K562 (cell line): ENCODE measurements around the gene SLC22A23. TPM values are rescaled to one million over a fixed set of nuclear protein-coding genes. Genes with fewer than 3 reads are reported as not detected.
A peak's percentile ranks its signal among the peaks of the same experiment; 100 is the strongest.

Experiments
- ATAC-seq: fragments of 200-7000 bp; cut with Tn5 transposase; 3 replicates; pipeline ENCODE4 v1.9.1; 2020; ENCODE audit warnings: moderate library complexity
- BruUV-seq: library from RNA; stranded (reverse); fragments of 400-500 nt; replicated peaks from 2 replicates; lab custom pipeline; 2021; lab: Mats Ljungman, UMichigan
- CTCF ChIA-PET: fragments of 300-600 bp; formaldehyde crosslinking; extraction: SDS; loops from one replicate; lab custom pipeline; 2021; ENCODE audit warnings: low intra/inter-chr PET ratio; lab: Yijun Ruan, JAX
- POLR2A ChIA-PET: fragments of 300-600, 350-650 bp; sonication (Branson Sonifier 250); formaldehyde crosslinking; extraction: SDS; loops from one replicate; lab custom pipeline; 2021; ENCODE audit warnings: antibody characterized with exemption, inconsistent platforms; lab: Yijun Ruan, JAX
- DNase-seq, 4 experiments: peaks; one replicate each; pipeline versions ENCODE4 v3.0.0 to v3.0.0-alpha.2; 2011 to 2018; ENCODE audit warnings: low spot score in 3 of 4, mixed read lengths in 3 of 4; ENCODE audit errors: extremely low read depth in 1 of 4
- FAIRE-seq: peaks from 2 replicates; lab custom pipeline; 2011; peaks lifted over from hg19 to GRCh38; lab: Jason Lieb, UNC
- H2AFZ ChIP-seq: 2 replicates; pipeline ENCODE4 v1.6.0; 2011; ENCODE audit warnings: low read depth, low read length, control low read depth, inconsistent platforms
- H3K27ac ChIP-seq: fragments of 200-600 bp; 3 replicates; pipeline ENCODE4 v1.8.0; 2011; ENCODE audit warnings: low read depth, mild to moderate bottlenecking, control low read depth, inconsistent platforms, low read length, moderate library complexity, mixed read lengths; ENCODE audit errors: extremely low read depth
- H3K27me3 ChIP-seq, 2 experiments: fragments of 300-600 bp in 1 of 2; 2 replicates in 1 of 2; 3 replicates in 1 of 2; pipeline versions ENCODE4 v1.6.0 to v1.8.0; 2011; ENCODE audit warnings: inconsistent platforms in 2 of 2, low read length in 2 of 2, mild to moderate bottlenecking in 1 of 2, mixed read lengths in 1 of 2, moderate library complexity in 1 of 2; ENCODE audit not compliant: control insufficient read depth in 2 of 2, insufficient read depth in 2 of 2
- H3K36me3 ChIP-seq: fragments of 300-600 bp; 3 replicates; pipeline ENCODE4 v1.8.0; 2011; ENCODE audit warnings: mild to moderate bottlenecking, low read length, inconsistent platforms; ENCODE audit not compliant: control insufficient read depth, insufficient read depth
- H3K4me1 ChIP-seq, 2 experiments: fragments of 200-600 bp in 1 of 2; replicated peaks in 1 of 2; 2 replicates in 1 of 2; 3 replicates in 1 of 2; pipeline versions ENCODE4 v1.5.1 to v1.8.0; 2011; ENCODE audit warnings: inconsistent platforms in 2 of 2, low read length in 2 of 2, mild to moderate bottlenecking in 1 of 2, mixed read lengths in 1 of 2, moderate library complexity in 1 of 2; ENCODE audit not compliant: control insufficient read depth in 2 of 2, insufficient read depth in 2 of 2
- H3K4me2 ChIP-seq: 2 replicates; pipeline ENCODE4 v1.6.1; 2011; ENCODE audit warnings: low read length, control low read depth, inconsistent platforms, mixed read lengths; ENCODE audit not compliant: insufficient read depth
- H3K4me3 ChIP-seq: fragments of 200-600 bp; sonication (generic), shearing (Covaris generic); 2 replicates; pipeline ENCODE4 v1.5.1; 2016; ENCODE audit warnings: control low read depth, inconsistent platforms
- H3K79me2 ChIP-seq: fragments of 200-600 bp; 3 replicates; pipeline ENCODE4 v1.8.0; 2011; ENCODE audit warnings: low read length, inconsistent platforms; ENCODE audit not compliant: control insufficient read depth, insufficient read depth
- H3K9ac ChIP-seq, 2 experiments: 2 replicates each; pipeline versions ENCODE4 v1.6.0 to v1.6.1; 2011; ENCODE audit warnings: low read depth in 2 of 2, low read length in 2 of 2, control low read depth in 1 of 2, inconsistent platforms in 1 of 2, mild to moderate bottlenecking in 1 of 2, mixed read lengths in 1 of 2; ENCODE audit not compliant: insufficient read depth in 1 of 2
- H3K9me1 ChIP-seq: one replicate; pipeline ENCODE4 v1.6.0; 2011; ENCODE audit warnings: inconsistent platforms, mild to moderate bottlenecking, low read length, moderate library complexity; ENCODE audit not compliant: control insufficient read depth, insufficient read depth
- H3K9me3 ChIP-seq: replicated peaks from 2 replicates; pipeline ENCODE4 v1.5.1; 2011; ENCODE audit warnings: low read depth, low read length, inconsistent platforms; ENCODE audit not compliant: control insufficient read depth, insufficient read depth
- H4K20me1 ChIP-seq: replicated peaks from 2 replicates; pipeline ENCODE4 v1.6.1; 2011; ENCODE audit warnings: low read length, inconsistent platforms, mixed read lengths; ENCODE audit not compliant: control insufficient read depth, insufficient read depth
- ATF7 ChIP-seq: fragments of 450-650 bp; IDR thresholded peaks from 2 replicates; pipeline ENCODE4 v1.7.1; 2014; ENCODE audit warnings: mild to moderate bottlenecking, moderate library complexity
- CXXC5 ChIP-seq: fragments of 250-450 bp; sonication (Bioruptor Pico); IDR thresholded peaks from 2 replicates; pipeline ENCODE4 v1.8.0; 2022; ENCODE audit warnings: inconsistent platforms, mild to moderate bottlenecking, moderate library complexity
- EP400 ChIP-seq: fragments of 450-650 bp; IDR thresholded peaks from 2 replicates; pipeline ENCODE4 v1.6.1; 2017; ENCODE audit warnings: antibody characterized with exemption, mild to moderate bottlenecking, moderate library complexity
- ESRRA ChIP-seq: fragments of 450-650 bp; IDR thresholded peaks from 2 replicates; pipeline ENCODE4 v1.6.1; 2014; ENCODE audit warnings: low read depth, mild to moderate bottlenecking, moderate library complexity, borderline replicate concordance
- HMG20A ChIP-seq: fragments of 450-650 bp; formaldehyde crosslinking; conservative IDR thresholded peaks from 2 replicates; pipeline ENCODE4 v1.4.0; 2020; ENCODE audit warnings: mild to moderate bottlenecking, mixed read lengths
- JUN ChIP-seq, 2 experiments: sonication (generic) in 1 of 2; formaldehyde crosslinking in 1 of 2; IDR thresholded peaks; 2 replicates each; pipeline versions ENCODE4 v1.6.1 to v1.8.0; 2012 to 2022; ENCODE audit warnings: borderline replicate concordance in 2 of 2, mild to moderate bottlenecking in 2 of 2, improper control_type of control experiment in 1 of 2, low read depth in 1 of 2, low read length in 1 of 2, missing genetic modification reagents in 1 of 2
- NRF1 ChIP-seq, 2 experiments: fragments of 450-650 bp; IDR thresholded peaks in 1 of 2; conservative IDR thresholded peaks in 1 of 2; 2 replicates each; pipeline ENCODE4 v1.6.1; 2014; ENCODE audit warnings: mild to moderate bottlenecking in 2 of 2
- WGBS: fragments of 100-300 bp; shearing (Covaris generic); methylation state at CpG from one replicate; pipeline ENCODE4 v1.1.6; 2016; ENCODE audit warnings: low coverage, mixed read lengths; ENCODE audit not compliant: insufficient coverage; ENCODE audit errors: missing lambda C conversion rate; 5-methylcytosine and 5-hydroxymethylcytosine counted together
- in situ Hi-C: fragments of 300-500 bp; cut with MboI; formaldehyde crosslinking; loops from 4 replicates; pipeline ENCODE4 v1.15.0; 2018; ENCODE audit warnings: inconsistent platforms, mixed read lengths
- intact Hi-C: fragments of 100-400 bp; cut with micrococcal nuclease; formaldehyde crosslinking; loops from 2 replicates; pipeline ENCODE4 v1.14.2; 2022
- polyA plus RNA-seq, 8 experiments: library from polyadenylated mRNA; depleted of rRNA in 4 of 8; stranded (reverse) in 5 of 8; unstranded in 3 of 8; fragments of >200 nt; fragmentation: Nextera tagmentation in 2 of 8; fragmentation: Illumina TruSeq in 1 of 8; extraction: Ambion mirVana in 2 of 8; extraction: Trizol in 1 of 8; gene quantifications; 2 replicates each; pipeline versions ENCODE4 v1.2.1 to v1.2.3, GENCODE V29; 2011 to 2014; ENCODE audit warnings: inconsistent platforms in 1 of 8, missing spikeins in 1 of 8
- total RNA-seq, 7 experiments: library from RNA; depleted of rRNA in 6 of 7; stranded (reverse); fragments of >200 nt in 6 of 7; fragmentation: Illumina TruSeq in 2 of 7; extraction: Trizol in 2 of 7; gene quantifications; 2 replicates each; pipeline versions ENCODE4 v1.2.1 to v1.2.3, GENCODE V29; 2011 to 2021; ENCODE audit warnings: low replicate concordance in 1 of 7
- TF ChIP-seq, protein P1 (sequence below): sonication (generic); formaldehyde crosslinking; IDR thresholded peaks from 2 replicates; pipeline ENCODE4 v1.8.0; 2022; ENCODE audit warnings: mild to moderate bottlenecking, missing genetic modification reagents, borderline replicate concordance

SLC22A23 gene
- total and polyA plus RNA-seq, 9 of the 15 experiments (the other 6 are each of a cell fraction or from before 2014, with no cell fraction given) = 0.30 to 8.7 (median 2.5) TPM

DNA sequence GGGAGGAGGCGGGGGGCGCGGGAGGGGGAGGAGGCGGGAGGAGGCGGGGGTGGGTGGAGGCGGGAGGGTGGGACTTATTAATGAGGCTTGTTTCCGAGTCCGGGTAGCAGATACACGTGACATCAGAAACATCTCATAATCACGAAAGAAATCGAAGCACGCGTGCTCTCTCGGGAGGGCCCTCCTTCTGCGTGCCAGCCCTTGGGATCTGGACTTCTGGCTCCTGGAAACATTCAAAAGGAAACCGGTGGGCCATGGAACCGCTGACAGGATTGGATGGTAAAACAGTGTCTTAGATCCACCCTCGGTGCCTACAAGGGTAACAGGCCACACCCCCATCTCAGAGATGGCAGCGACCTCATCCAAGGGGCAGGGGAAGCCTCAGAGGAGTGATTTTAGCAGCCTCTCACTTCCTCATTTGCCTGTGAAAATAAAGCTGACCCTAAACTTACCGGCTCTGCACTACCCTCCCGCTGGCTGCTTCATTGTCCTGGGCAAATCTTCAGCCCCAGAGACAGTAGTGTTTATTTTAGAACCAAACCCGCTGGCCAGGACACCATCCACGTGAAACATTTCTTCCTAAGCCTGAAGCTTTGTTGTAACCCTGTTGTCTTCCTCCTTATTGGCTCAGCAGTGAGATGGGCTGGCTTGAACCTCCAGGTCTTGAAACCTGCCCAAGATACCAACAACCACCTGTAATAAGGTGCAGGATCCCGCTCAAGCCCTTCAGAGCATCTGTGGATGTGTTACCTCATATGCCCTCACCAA lies 100.6 kb downstream of the SLC22A23 start:
- intact Hi-C loops = loop anchor here (2.0 to 10.0 kb wide), 3 partner anchors 37 to 669 kb away; a partner anchor contains a TSS
- Histone ChIP-seq H2AFZ (peak overlapping the region; percentile 96), H3K36me3 (no peaks in the 10 kb centered on the region), H3K4me1 (peaks cover 30 to 56% of the 10 kb centered on the region in 2 experiments), H3K27me3 (no peaks in the 10 kb centered on the region), H3K4me3 (peak overlapping the region; percentile 14; the same call in 1 of the 2 replicates), H3K79me2 (peaks cover 7% of the 10 kb centered on the region; the same call in 1 of the 3 replicates), H3K9me3 (no peaks in the 10 kb centered on the region), H3K4me2 (peak overlapping the region; percentile 85), H3K27ac (peak overlapping the region; percentile 96), H3K9me1 (no peaks in the 10 kb centered on the region), H3K9ac (peak overlapping the region; percentile 51 to 82; a peak in 3 of 4 replicates), H4K20me1 (no peaks in the 10 kb centered on the region)
- in situ Hi-C loops = no loop called here
- no TSS peak for BruUV-seq
- ChIA-PET POLR2A (interaction anchor here (0.5 to 3.4 kb wide), 7 partner anchors 8 to 1947 kb away, joined by 3 to 22 read pairs (median 3); no protein-coding TSS in a partner anchor), CTCF (no interaction called here)
- FAIRE-seq (peak; percentile 67), ATAC-seq (peak; percentile 60), DNase-seq (peak; percentile 78 to 96 (median 94))
- 9% methylated on average over 18 of the region's 24 CpGs for WGBS
- TF ChIP-seq ATF7 = peak; percentile 53; the same call in 1 of the 2 replicates
- TF ChIP-seq, protein P1, sequence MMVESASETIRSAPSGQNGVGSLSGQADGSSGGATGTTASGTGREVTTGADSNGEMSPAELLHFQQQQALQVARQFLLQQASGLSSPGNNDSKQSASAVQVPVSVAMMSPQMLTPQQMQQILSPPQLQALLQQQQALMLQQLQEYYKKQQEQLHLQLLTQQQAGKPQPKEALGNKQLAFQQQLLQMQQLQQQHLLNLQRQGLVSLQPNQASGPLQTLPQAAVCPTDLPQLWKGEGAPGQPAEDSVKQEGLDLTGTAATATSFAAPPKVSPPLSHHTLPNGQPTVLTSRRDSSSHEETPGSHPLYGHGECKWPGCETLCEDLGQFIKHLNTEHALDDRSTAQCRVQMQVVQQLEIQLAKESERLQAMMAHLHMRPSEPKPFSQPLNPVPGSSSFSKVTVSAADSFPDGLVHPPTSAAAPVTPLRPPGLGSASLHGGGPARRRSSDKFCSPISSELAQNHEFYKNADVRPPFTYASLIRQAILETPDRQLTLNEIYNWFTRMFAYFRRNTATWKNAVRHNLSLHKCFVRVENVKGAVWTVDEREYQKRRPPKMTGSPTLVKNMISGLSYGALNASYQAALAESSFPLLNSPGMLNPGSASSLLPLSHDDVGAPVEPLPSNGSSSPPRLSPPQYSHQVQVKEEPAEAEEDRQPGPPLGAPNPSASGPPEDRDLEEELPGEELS = 0 out of 2 replicates have a peak, but pooled peaks have one; percentile 41
- TF ChIP-seq ESRRA = peak; percentile 45; the same call in 1 of the 2 replicates
- 0 out of 2 replicates have a peak, but pooled peaks have one; percentile 26 for TF ChIP-seq EP400
- no peak for TF ChIP-seq HMG20A (CRISPR knock-in tag)
- no peak; the same call in 1 of the 2 replicates for TF ChIP-seq JUN (IDR thresholded peaks at IDR 0.05; ENCODE audit: borderline replicate concordance, low read depth, low read length)
- 0 out of 2 replicates have a peak, but pooled peaks have one; percentile 20 for TF ChIP-seq JUN (CRISPR knock-in tag; IDR thresholded peaks at IDR 0.05; ENCODE audit: borderline replicate concordance)
- 0 out of 4 replicates have a peak, but pooled peaks have one; percentile 10 to 12 for TF ChIP-seq NRF1 (conservative IDR thresholded peaks at IDR 0.05 in 1 of 2, IDR thresholded peaks at IDR 0.05 in 1 of 2)
- 0 out of 2 replicates have a peak, but pooled peaks have one; percentile 24 for TF ChIP-seq CXXC5 (CRISPR knock-in tag)
